HCT116 (cell line): Measurements from ENCODE around the gene CARMIL1. TPM values are rescaled to one million over a fixed set of nuclear protein-coding genes. Genes with fewer than 3 reads are reported as not detected.

Experiments
- ATAC-seq: fragments of 200-7000 bp; cut with Tn5 transposase; 2 replicates; pipeline ENCODE4 v1.9.1; 2020; ENCODE audit warnings: mild to moderate bottlenecking, moderate library complexity
- BruUV-seq: library from RNA; stranded (reverse); fragments of 400-500 nt; replicated peaks from 2 replicates; lab custom pipeline; 2021; lab: Mats Ljungman, UMichigan
- CTCF ChIA-PET: fragments of 300-600 bp; sonication (Branson Sonifier 250); formaldehyde crosslinking; loops from one replicate; lab custom pipeline; 2021; ENCODE audit warnings: antibody characterized with exemption; lab: Charles Lee
- POLR2A ChIA-PET: fragments of 300-600, 350-600 bp; sonication (Branson Sonifier 250); formaldehyde crosslinking; loops from one replicate; lab custom pipeline; 2021; ENCODE audit warnings: antibody characterized with exemption; lab: Charles Lee
- RAD21 ChIA-PET, 2 experiments: fragments of 300-600 bp; sonication (Branson Sonifier 250); formaldehyde crosslinking; loops; one replicate each; lab custom pipeline; 2023; ENCODE audit warnings: low total read pairs in 2 of 2; ENCODE audit not compliant: uncharacterized antibody in 2 of 2, unreplicated experiment in 2 of 2, low non-redundant PET in 1 of 2; lab: Charles Lee
- DNase-seq: peaks from one replicate; pipeline ENCODE4 v3.0.0-alpha.2; 2010; ENCODE audit warnings: low read depth, low spot score
- H2AFZ ChIP-seq: fragments of 200-600 bp; shearing (Covaris generic), sonication (generic); 2 replicates; pipeline ENCODE4 v1.6.1; 2017; ENCODE audit warnings: low read depth, mixed run types, mixed read lengths, antibody characterized with exemption, low read length; ENCODE audit not compliant: poor library complexity, severe bottlenecking
- H3K27ac ChIP-seq: 2 replicates; pipeline ENCODE4 v1.5.1; 2012; ENCODE audit warnings: low read depth, low read length
- H3K27me3 ChIP-seq: fragments of 200-600 bp; sonication (generic); 2 replicates; pipeline ENCODE4 v1.6.1; 2016; ENCODE audit warnings: mixed run types, low read length, mixed read lengths; ENCODE audit not compliant: insufficient read depth
- H3K36me3 ChIP-seq, 2 experiments: fragments of 200-500 bp in 1 of 2; fragments of 200-600 bp in 1 of 2; sonication (Bioruptor generic) in 1 of 2; sonication (generic) in 1 of 2; 2 replicates each; pipeline versions ENCODE4 v1.5.1 to v1.6.1; 2014 to 2016; ENCODE audit warnings: low read length in 2 of 2, inconsistent platforms in 1 of 2, mixed read lengths in 1 of 2, mixed run types in 1 of 2; ENCODE audit not compliant: insufficient read depth in 2 of 2, control insufficient read depth in 1 of 2
- H3K4me1 ChIP-seq, 2 experiments: fragments of 200-600 bp in 1 of 2; sonication (generic) in 1 of 2; 2 replicates each; pipeline versions ENCODE4 v1.5.1 to v1.6.1; 2012 to 2017; ENCODE audit warnings: low read length in 2 of 2, inconsistent platforms in 1 of 2, mild to moderate bottlenecking in 1 of 2, mixed read lengths in 1 of 2, mixed run types in 1 of 2, moderate library complexity in 1 of 2; ENCODE audit not compliant: insufficient read depth in 2 of 2, control insufficient read depth in 1 of 2
- H3K4me2 ChIP-seq: fragments of 200-600 bp; sonication (generic); 2 replicates; pipeline ENCODE4 v1.6.1; 2017; ENCODE audit warnings: mixed run types, low read length, mixed read lengths
- H3K4me3 ChIP-seq, 2 experiments: fragments of 200-600 bp in 1 of 2; sonication (generic) in 1 of 2; replicated peaks in 1 of 2; 2 replicates each; pipeline ENCODE4 v1.5.1; 2011 to 2016; ENCODE audit warnings: low read length in 2 of 2, control low read depth in 1 of 2, low read depth in 1 of 2, mild to moderate bottlenecking in 1 of 2, mixed read lengths in 1 of 2, mixed run types in 1 of 2
- H3K79me2 ChIP-seq: fragments of 200-600 bp; sonication (generic); 2 replicates; pipeline ENCODE4 v1.6.1; 2017; ENCODE audit warnings: mild to moderate bottlenecking, mixed run types, low read length, moderate library complexity, mixed read lengths; ENCODE audit not compliant: insufficient read depth
- H3K9ac ChIP-seq: fragments of 200-600 bp; sonication (generic); 2 replicates; pipeline ENCODE4 v1.6.1; 2016; ENCODE audit warnings: low read length, mixed read lengths
- H3K9me2 ChIP-seq: fragments of 200-600 bp; sonication (generic), shearing (Covaris generic); 2 replicates; pipeline ENCODE4 v1.6.1; 2017; ENCODE audit warnings: mixed run types, mild to moderate bottlenecking, moderate library complexity; ENCODE audit not compliant: insufficient read depth
- H3K9me3 ChIP-seq, 2 experiments: fragments of 200-500 bp in 1 of 2; fragments of 200-600 bp in 1 of 2; sonication (Bioruptor generic) in 1 of 2; sonication (generic) in 1 of 2; 2 replicates each; pipeline ENCODE4 v1.6.1; 2014 to 2017; ENCODE audit warnings: low read length in 2 of 2, mixed read lengths in 2 of 2, inconsistent platforms in 1 of 2, low read depth in 1 of 2, mild to moderate bottlenecking in 1 of 2, mixed run types in 1 of 2, moderate library complexity in 1 of 2; ENCODE audit not compliant: control insufficient read depth in 1 of 2, insufficient read depth in 1 of 2
- H4K20me1 ChIP-seq: fragments of 200-600 bp; sonication (generic), shearing (Covaris generic); 2 replicates; pipeline ENCODE4 v1.6.1; 2017; ENCODE audit warnings: mixed run types, mild to moderate bottlenecking, moderate library complexity; ENCODE audit not compliant: insufficient read depth
- CBX3 ChIP-seq: IDR thresholded peaks from 2 replicates; pipeline ENCODE4 v1.6.1; 2012; ENCODE audit warnings: low read depth
- CEBPB ChIP-seq: IDR thresholded peaks from 2 replicates; pipeline ENCODE4 v1.6.1; 2012; ENCODE audit warnings: low read depth
- EGR1 ChIP-seq: IDR thresholded peaks from 2 replicates; pipeline ENCODE4 v1.6.1; 2012; ENCODE audit warnings: low read depth
- ELF1 ChIP-seq: IDR thresholded peaks from 2 replicates; pipeline ENCODE4 v1.6.1; 2012; ENCODE audit warnings: low read depth, borderline replicate concordance
- EZH2phosphoT487 ChIP-seq: fragments of 200-600 bp; IDR thresholded peaks from 2 replicates; pipeline ENCODE4 v1.6.1; 2018; ENCODE audit warnings: antibody characterized with exemption, borderline replicate concordance
- FOSL1 ChIP-seq: IDR thresholded peaks from 2 replicates; pipeline ENCODE4 v1.6.1; 2012; ENCODE audit warnings: low read depth
- JUND ChIP-seq: IDR thresholded peaks from 2 replicates; pipeline ENCODE4 v1.6.1; 2012
- POLR2A ChIP-seq: IDR thresholded peaks from 2 replicates; pipeline ENCODE4 v1.7.0; 2011; ENCODE audit warnings: borderline replicate concordance; ENCODE audit not compliant: insufficient read depth, insufficient read length; ENCODE audit errors: extremely low read depth
- POLR2AphosphoS5 ChIP-seq: IDR thresholded peaks from 2 replicates; pipeline ENCODE4 v1.6.1; 2011; ENCODE audit warnings: mild to moderate bottlenecking, low read depth, low read length, moderate library complexity
- SIN3A ChIP-seq: IDR thresholded peaks from 2 replicates; pipeline ENCODE4 v1.6.1; 2012; ENCODE audit warnings: low read depth
- SP1 ChIP-seq: IDR thresholded peaks from 2 replicates; pipeline ENCODE4 v1.6.1; 2012; ENCODE audit warnings: low read depth
- SRF ChIP-seq: IDR thresholded peaks from 2 replicates; pipeline ENCODE4 v1.6.1; 2012; ENCODE audit warnings: low read depth
- YY1 ChIP-seq: IDR thresholded peaks from 2 replicates; pipeline ENCODE4 v1.6.1; 2011; ENCODE audit warnings: low read length, low read depth, moderate library complexity, mild to moderate bottlenecking; ENCODE audit not compliant: insufficient replicate concordance; ENCODE audit errors: extremely low read depth
- ZFX ChIP-seq: fragments of 450-650 bp; IDR thresholded peaks from 2 replicates; pipeline ENCODE4 v1.6.1; 2017
- ZNF274 ChIP-seq: fragments of 200-500 bp; sonication (Bioruptor generic); IDR thresholded peaks from 2 replicates; pipeline ENCODE4 v1.6.1; 2014; ENCODE audit warnings: mild to moderate bottlenecking, low read depth, low read length, inconsistent platforms
- intact Hi-C: fragments of 100-400 bp; cut with micrococcal nuclease; formaldehyde crosslinking; loops from 2 replicates; pipeline ENCODE4 v1.10.0; 2022
- total RNA-seq: library from RNA; stranded (reverse); gene quantifications from one replicate; pipeline ENCODE4 v1.2.1, GENCODE V29; 2021; ENCODE audit not compliant: unreplicated experiment
- TF ChIP-seq, protein P1 (sequence below): IDR thresholded peaks from 2 replicates; pipeline ENCODE4 v1.6.1; 2012
- TF ChIP-seq, protein P2 (sequence below), 3 experiments: fragments of 200-600 bp in 1 of 3; sonication (generic) in 1 of 3; IDR thresholded peaks in 2 of 3; conservative IDR thresholded peaks in 1 of 3; 2 replicates each; pipeline ENCODE4 v1.5.1; 2012 to 2017; ENCODE audit warnings: low read depth in 2 of 3, low read length in 2 of 3, antibody characterized with exemption in 1 of 3, borderline replicate concordance in 1 of 3, control low read depth in 1 of 3, mild to moderate bottlenecking in 1 of 3, mixed read lengths in 1 of 3, mixed run types in 1 of 3, moderate library complexity in 1 of 3; ENCODE audit not compliant: insufficient read depth in 1 of 3
- TF ChIP-seq, protein P3 (sequence below): IDR thresholded peaks from 2 replicates; pipeline ENCODE4 v1.6.1; 2012; ENCODE audit warnings: low read depth
- TF ChIP-seq, protein P4 (sequence below): IDR thresholded peaks from 2 replicates; pipeline ENCODE4 v1.6.1; 2011; ENCODE audit warnings: mild to moderate bottlenecking, low read length, moderate library complexity; ENCODE audit not compliant: insufficient replicate concordance; ENCODE audit errors: extremely low read depth

Gene CARMIL1
- total RNA-seq, 1 experiment from 2014 or later, result 21.7 TPM

DNA sequence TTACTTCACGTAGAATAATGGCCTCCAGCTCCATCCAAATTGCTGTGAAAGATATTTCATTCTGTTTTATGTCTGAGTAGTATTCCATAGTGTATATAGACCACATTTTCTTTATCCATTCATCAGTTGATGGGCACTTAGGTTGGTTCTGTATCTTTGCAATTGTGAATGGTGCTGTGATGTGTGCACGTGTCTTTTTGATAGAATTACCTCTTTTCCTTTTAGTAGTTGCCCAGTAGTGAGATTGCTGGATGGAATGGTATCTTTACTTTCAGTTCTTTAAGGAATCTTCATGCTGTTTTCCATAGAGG, 91.8 kb downstream of the CARMIL1 start:
- no TSS peak for BruUV-seq
- H2AFZ ChIP-seq, result no peak overlapping the region
- no peak overlapping the region for H3K9ac ChIP-seq
- H3K27ac ChIP-seq, result no peak overlapping the region
- CTCF ChIA-PET, result no interaction called here
- H3K4me3 ChIP-seq, result no peak overlapping the region
- no peaks in the 10 kb centered on the region for H4K20me1 ChIP-seq
- H3K9me3 ChIP-seq, result no peaks in the 10 kb centered on the region
- H3K4me2 ChIP-seq, result no peak overlapping the region
- POLR2A ChIA-PET, result no interaction called here
- no peaks in the 10 kb centered on the region for H3K4me1 ChIP-seq
- no peaks in the 10 kb centered on the region for H3K36me3 ChIP-seq
- H3K27me3 ChIP-seq, result no peaks in the 10 kb centered on the region
- ATAC-seq, result no peak
- intact Hi-C loops, result no loop called here
- TF ChIP-seq EZH2phosphoT487 (no peak), SIN3A (no peak), JUND (no peak), YY1 (no peak), FOSL1 (no peak), POLR2AphosphoS5 (no peak), CEBPB (no peak), SP1 (no peak), ELF1 (no peak), CBX3 (no peak), POLR2A (no peak), ZFX (no peak), SRF (no peak), ZNF274 (no peak), EGR1 (no peak)
- TF ChIP-seq, protein P1, sequence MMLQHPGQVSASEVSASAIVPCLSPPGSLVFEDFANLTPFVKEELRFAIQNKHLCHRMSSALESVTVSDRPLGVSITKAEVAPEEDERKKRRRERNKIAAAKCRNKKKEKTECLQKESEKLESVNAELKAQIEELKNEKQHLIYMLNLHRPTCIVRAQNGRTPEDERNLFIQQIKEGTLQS, result no peak
- TF ChIP-seq, protein P2, sequence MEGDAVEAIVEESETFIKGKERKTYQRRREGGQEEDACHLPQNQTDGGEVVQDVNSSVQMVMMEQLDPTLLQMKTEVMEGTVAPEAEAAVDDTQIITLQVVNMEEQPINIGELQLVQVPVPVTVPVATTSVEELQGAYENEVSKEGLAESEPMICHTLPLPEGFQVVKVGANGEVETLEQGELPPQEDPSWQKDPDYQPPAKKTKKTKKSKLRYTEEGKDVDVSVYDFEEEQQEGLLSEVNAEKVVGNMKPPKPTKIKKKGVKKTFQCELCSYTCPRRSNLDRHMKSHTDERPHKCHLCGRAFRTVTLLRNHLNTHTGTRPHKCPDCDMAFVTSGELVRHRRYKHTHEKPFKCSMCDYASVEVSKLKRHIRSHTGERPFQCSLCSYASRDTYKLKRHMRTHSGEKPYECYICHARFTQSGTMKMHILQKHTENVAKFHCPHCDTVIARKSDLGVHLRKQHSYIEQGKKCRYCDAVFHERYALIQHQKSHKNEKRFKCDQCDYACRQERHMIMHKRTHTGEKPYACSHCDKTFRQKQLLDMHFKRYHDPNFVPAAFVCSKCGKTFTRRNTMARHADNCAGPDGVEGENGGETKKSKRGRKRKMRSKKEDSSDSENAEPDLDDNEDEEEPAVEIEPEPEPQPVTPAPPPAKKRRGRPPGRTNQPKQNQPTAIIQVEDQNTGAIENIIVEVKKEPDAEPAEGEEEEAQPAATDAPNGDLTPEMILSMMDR (IDR thresholded peaks at IDR 0.05 in 2 of 3, conservative IDR thresholded peaks at IDR 0.05 in 1 of 3; ENCODE audit: borderline replicate concordance in 1 of 3, insufficient read depth in 1 of 3, low read depth in 2 of 3, low read length in 2 of 3), result no peak
- TF ChIP-seq, protein P3, sequence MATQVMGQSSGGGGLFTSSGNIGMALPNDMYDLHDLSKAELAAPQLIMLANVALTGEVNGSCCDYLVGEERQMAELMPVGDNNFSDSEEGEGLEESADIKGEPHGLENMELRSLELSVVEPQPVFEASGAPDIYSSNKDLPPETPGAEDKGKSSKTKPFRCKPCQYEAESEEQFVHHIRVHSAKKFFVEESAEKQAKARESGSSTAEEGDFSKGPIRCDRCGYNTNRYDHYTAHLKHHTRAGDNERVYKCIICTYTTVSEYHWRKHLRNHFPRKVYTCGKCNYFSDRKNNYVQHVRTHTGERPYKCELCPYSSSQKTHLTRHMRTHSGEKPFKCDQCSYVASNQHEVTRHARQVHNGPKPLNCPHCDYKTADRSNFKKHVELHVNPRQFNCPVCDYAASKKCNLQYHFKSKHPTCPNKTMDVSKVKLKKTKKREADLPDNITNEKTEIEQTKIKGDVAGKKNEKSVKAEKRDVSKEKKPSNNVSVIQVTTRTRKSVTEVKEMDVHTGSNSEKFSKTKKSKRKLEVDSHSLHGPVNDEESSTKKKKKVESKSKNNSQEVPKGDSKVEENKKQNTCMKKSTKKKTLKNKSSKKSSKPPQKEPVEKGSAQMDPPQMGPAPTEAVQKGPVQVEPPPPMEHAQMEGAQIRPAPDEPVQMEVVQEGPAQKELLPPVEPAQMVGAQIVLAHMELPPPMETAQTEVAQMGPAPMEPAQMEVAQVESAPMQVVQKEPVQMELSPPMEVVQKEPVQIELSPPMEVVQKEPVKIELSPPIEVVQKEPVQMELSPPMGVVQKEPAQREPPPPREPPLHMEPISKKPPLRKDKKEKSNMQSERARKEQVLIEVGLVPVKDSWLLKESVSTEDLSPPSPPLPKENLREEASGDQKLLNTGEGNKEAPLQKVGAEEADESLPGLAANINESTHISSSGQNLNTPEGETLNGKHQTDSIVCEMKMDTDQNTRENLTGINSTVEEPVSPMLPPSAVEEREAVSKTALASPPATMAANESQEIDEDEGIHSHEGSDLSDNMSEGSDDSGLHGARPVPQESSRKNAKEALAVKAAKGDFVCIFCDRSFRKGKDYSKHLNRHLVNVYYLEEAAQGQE, result no peak
- TF ChIP-seq, protein P4, sequence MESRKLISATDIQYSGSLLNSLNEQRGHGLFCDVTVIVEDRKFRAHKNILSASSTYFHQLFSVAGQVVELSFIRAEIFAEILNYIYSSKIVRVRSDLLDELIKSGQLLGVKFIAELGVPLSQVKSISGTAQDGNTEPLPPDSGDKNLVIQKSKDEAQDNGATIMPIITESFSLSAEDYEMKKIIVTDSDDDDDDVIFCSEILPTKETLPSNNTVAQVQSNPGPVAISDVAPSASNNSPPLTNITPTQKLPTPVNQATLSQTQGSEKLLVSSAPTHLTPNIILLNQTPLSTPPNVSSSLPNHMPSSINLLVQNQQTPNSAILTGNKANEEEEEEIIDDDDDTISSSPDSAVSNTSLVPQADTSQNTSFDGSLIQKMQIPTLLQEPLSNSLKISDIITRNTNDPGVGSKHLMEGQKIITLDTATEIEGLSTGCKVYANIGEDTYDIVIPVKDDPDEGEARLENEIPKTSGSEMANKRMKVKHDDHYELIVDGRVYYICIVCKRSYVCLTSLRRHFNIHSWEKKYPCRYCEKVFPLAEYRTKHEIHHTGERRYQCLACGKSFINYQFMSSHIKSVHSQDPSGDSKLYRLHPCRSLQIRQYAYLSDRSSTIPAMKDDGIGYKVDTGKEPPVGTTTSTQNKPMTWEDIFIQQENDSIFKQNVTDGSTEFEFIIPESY, result no peak
- TF ChIP-seq, all 23 proteins: peak for 0
- no peaks in the 10 kb centered on the region for H3K9me2 ChIP-seq
- peaks cover 21% of the 10 kb centered on the region for H3K79me2 ChIP-seq
- RAD21 ChIA-PET, result no interaction called here
- DNase-seq, result no peak
